NCI-H345 (cell line): Measurements from ENCODE around the gene NMRK2.
"Not testable (repeated sequence)": the region's sequence is repeated elsewhere in the genome, so short reads cannot be mapped to it uniquely, and the experiment has no call there.

Source experiments
- DNase-seq: peaks from one replicate; lab custom pipeline; 2025; lab: John Stamatoyannopoulos, UW

NMRK2 gene

DNA sequence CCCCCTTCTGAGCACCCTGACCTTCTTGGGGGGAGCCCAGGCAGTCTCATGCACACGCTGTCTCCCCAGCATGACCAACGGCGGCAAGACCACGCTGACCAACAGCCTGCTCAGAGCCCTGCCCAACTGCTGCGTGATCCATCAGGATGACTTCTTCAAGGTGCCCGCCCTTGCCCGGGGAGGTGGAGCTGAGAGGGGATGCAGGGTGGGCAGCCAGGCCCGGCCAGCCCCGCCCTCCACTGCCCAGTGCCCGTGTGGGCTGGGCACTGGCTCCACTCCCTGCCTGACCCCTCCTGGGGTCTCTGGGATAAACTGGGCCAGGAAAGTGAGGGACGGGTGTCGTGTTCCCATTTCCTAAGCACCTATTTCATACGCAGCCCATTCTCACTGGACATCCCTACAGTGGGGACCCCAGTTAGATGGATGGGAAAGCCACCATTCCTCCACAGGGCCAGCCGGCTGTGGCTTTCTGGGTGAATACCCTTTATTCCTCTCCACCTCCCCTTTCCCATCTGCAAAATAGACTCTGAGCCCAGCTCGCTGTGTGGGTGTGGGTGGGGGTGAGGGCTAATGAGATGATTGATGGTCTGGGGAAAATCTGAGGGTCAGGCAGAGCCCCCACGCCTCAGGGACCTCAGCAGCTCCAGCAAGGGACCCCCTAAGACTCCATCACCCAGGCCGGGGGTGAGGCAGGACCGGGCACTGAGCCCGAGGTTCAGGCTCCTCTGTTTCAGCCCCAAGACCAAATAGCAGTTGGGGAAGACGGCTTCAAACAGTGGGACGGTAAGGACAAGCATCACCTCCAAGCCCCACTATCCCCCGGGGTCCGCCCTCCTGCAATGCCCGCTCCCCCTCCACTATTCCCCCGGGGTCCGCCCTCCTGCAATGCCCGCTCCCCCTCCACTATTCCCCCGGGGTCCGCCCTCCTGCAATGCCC lies 3.9 kb downstream of the NMRK2 start:
- no peak for DNase-seq

GRCh38 chr19:3938300-3938950 lies 5.6 kb downstream of the NMRK2 start:
- DNase-seq, result not testable (repeated sequence)

- no peak for DNase-seq
Observed at GRCh38 chr19:3942790-3943409, 10.0 kb downstream of the NMRK2 start.

DNA sequence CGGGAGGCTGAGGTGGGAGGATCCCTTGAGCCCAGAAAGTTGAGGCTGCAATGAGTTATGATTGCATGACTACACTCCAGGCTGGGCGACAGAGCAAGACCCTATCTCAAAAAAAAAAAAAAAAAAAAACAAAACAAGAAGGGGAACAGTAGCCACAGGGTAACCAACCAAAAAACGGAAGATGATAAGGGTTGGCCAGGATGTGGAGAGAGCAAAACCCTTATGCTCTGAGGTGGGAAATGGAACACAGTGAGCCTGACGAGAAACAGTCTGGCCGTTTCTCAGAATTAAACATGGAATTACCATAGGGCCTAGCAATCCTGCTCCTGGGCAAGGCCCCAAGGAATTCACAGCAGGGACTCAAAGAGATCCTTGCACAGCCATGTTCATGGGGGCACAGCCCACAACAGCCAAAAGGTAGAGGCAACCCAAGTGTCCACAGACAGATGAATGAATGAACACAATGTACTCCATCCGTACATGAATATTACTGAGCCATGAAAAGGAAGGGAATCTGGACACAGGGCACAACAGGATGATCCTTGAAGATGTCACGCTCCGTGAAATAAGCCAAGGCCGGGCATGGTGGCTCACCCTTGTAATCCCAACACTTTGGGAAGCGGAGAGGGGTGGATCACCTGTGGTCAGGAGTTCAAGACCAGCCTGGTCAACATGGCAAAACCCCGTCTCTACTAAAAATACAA lies 11.3 kb downstream of the NMRK2 start:
- no peak for DNase-seq

DNA sequence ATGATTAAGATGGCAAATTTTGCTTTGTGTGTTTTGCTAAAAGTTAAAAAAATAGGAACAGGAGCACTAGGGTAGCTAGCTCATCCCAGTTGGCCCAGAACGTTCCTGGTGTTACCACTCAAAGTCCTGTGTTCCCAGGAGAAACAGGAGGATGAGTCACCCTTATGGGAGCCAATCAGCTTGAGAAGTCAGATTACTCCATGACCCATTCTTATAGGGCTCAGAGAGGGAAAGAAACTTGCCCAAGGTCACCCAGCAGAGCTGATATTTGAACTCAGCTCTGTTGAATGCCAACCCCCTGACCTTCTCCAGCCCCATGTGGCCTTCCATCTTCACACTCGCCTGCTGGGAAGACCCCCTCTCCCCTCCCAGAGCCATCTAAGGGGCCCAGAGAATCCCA lies 13.0 kb downstream of the NMRK2 start:
- no peak for DNase-seq

- not testable (repeated sequence) for DNase-seq
Observed at GRCh38 chr19:3947316-3947933, 14.6 kb downstream of the NMRK2 start.

DNA sequence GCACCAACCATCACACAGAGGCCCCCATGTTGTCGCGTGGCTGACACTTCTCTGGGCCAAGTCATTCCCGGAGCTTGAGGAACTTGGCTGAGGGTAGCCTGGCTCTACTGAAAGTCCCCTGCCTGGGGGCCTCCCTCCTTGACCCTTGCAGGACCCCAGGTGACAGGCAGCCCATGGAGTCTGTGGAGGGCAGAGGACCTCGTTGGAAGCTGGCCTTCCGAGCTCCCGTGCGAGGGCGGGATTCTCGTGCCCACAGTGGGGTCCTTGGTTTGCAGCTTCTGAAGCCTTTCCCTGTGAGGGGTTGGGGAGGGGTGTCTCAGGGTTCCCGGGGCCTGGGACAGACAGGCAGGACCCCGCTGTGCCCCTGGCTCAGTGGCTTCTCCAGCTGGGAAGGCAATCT lies 16.4 kb downstream of the NMRK2 start:
- DNase-seq, result no peak

- no peak for DNase-seq
Observed at GRCh38 chr19:3949997-3950859, 17.4 kb downstream of the NMRK2 start.

DNA sequence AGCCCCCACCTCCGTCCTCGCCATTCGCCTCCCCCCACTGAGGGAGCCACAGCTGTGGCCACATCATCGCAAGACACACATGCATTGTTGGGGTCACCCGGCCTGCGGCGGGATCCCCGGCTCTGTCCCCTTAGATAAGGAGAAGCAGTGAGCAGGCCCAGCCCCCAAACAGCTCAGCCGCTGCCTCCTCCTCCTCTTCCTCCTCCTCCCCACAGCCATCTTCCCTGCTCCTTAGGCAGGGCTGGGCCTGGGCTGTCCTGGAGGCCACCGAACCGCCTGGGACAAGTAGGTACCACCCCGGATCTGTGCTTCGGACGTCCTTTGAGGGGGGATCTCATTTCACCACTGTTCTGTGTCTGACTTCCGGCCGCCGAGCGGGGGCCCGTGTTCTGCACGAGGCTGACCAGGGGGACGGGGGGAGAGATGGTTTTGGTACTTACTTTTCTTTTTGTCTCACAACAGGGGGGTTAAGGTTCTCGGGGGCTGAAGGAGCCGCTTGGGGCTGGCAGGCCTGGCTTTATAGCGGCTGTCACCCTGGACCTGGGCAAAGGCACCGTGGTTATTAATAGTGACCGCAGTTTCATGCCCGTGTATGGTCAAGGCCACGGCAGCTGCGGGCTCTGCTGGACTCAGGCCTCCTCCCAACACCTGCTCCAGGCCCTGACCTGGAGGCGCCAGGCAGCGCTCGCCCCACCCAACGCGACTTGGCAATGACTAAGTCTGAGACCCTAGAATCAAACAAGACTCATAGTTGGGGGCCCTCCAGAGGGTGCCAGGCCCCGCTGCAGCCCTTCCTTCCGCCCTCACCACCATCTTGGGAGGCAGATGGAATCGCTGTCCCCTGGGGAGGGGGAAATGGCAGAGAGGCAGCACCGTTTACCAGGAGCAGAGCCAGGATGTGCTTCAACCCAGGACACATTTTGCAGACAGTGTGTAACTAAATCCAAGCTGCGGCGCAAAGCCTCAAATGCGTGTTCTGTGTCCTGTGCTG lies 18.3 kb downstream of the NMRK2 start:
- no peak for DNase-seq

DNA sequence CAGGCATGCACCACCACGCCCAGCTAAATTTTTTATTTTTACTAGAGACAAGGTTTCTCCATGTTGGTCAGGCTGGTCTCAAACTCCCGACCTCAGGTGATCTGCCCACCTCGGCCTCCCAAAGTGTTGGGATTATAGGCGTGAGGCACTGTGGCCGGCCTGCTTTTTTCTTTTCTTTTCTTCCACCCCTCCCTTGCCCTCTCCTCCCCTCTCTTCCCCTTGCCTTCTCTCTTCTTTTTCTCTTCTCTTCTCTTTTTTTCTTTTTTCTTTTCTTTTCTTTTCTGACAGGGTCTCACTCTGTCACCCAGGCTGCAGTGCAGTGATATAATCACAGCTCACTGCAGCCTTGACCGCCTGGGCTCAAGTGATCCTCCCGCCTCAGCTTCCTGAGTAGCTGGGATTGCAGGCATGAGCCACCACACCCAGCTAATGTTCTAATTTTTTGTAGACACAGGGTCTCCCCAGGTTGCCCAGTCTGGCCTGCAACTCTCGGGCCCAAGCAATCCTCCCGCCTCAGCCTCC lies 19.9 kb downstream of the NMRK2 start:
- DNase-seq, result not testable (repeated sequence)

DNA sequence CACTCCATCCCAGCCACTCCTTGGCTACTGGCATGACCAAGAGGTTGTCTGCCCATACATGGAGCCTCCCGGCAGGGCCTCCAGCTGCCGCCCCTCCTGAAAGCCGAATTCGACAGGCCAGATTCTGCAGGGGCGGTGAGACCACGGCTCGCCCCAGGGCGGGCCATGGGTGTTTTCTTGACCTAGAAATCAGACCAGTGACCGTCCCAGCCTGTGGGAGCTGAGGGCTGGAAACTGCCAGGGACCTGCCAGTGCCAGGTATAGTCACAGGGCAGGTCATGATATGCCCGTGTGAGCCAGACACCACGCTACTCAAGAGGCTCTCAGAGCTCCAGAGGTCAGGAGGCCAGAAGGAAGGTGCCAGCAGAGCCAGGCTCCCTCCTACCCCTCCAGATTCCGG lies 21.2 kb downstream of the NMRK2 start:
- DNase-seq, result no peak

DNA sequence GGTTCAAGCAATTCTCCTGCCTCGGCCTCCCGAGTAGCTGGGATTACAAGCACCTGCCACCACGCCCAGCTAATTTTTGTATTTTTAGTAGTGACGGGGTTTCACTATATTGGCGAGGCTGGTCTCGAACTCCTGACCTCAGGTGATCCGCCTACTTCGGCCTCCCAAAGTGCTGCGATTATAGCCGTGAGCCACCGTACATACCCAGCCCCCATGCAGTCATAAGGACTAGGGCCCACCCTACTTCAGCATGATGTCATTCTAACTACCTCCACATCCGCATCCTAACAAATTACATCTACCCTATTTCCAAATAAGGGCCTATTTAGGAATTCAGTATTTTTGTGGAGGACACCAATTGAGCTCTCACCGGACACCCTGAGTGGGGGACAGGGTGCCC lies 22.4 kb downstream of the NMRK2 start:
- DNase-seq, result not testable (repeated sequence)

GRCh38 chr19:3955688-3956087 lies 22.8 kb downstream of the NMRK2 start:
- no peak for DNase-seq

DNA sequence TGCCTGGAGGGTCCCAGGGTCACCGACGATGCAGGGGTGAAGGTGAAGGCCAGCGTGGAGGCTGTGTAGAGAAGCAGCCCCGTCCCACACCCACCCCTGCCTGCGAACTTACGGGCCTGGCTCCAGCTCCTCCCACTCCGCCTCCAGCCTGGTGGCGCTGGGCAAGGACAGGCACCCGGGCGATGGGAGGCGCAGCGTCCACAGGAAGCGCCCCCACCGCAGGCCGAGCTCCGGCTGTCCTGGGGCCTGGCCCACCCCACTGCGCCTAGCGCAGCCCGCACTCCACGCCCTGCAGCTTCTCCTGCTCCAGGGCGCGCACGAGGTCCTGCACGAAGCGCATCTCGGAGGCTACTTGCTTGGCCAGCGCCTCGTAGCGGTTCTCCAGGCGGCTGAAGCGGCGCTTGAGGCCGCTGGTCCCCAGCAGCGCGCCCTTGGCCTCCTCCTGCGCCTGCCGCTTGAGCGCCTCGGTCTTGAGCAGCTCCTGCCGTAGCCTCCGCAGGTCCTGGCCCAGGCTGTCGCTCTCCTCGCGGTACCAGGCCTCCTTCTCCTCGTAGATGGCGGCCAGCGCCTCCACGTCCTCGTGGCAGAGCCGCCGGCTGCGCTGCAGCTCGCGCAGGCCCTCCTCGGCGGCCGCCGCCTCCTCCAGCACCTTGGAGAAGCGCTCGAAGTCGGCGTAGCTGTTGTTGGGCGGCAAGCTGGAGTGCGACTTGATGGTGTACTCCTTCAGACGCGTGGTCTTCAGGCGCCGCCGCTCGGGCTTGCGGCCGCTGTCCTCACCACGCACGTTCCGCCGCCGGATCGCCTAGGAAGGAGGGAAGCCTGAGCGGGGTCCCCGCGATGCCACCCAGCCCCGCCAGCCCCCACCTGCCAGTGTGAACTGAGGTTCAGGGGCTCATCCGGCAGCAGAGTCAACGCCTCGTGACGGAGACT lies 26.2 kb downstream of the NMRK2 start:
- DNase-seq, result no peak

DNA sequence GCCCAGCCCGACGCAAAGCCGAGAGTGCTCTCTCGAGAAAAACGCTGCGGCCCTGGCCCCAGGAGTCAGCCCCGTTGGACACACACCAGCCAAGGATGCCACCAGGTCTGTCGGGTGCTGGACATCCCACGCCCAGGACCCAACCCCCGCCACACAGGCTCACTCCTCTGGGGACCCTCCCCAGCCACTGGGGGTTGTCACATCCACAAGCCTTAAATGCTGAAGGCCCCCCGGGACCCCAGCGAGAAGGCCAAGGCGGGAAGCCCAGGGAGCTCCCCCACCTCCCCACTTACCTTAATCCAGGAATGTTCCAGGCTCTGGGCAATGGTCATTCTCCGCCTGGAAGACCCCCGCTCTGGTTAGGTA lies 26.9 kb downstream of the NMRK2 start:
- no peak for DNase-seq

DNA sequence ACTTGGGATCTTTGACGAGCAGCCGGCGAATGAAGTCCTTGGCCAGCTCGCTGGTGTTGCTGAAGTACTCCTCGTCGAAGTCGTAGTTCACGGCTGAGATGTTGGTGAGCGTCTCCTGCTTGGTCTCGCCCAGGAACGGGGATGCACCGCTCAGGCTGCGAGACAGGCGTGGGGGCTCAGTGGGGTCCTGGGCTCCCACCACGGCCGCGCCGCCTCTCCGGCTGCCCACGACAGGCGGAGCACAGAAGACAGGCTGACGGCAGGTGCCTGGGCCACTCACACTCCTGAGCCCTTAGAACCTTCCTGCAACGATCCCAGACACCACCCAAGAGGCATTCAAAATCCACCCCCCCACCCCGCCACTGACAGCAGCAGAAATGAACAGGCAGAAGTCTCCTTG lies 28.1 kb downstream of the NMRK2 start:
- no peak for DNase-seq

- DNase-seq, result no peak
Observed at GRCh38 chr19:3963458-3964255, 30.8 kb downstream of the NMRK2 start.
